ENCODE results near the gene ERC1. TPM values are rescaled to one million over a fixed set of nuclear protein-coding genes. Genes with fewer than 3 reads are reported as not detected.

ERC1 gene
- total and polyA plus RNA-seq, 2 of the 4 experiments (the other 2 are of a cell fraction), result 11.6 to 25.6 TPM

DNA sequence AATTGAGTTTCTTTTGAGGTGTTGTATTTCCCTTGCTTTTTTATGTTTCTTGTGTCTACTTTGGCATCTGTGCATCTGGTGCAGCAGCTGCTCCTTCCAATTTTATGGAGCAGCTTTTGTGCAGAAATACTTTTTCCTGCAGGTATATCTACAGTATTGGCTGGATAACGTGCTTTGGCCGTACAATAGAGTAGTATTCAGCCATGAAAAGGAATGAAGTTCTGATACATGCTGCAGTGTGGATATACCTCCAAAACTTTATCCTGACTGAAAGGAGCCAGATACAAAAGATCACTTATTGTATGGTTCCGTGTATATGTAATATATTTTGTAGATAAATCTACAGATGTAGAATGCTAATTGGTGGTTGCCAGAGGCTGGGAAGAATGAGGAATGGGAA is 74.6 kb downstream of the ERC1 start:
- WGBS, 2 experiments (ENCODE audit: extremely low coverage in 2 of 2, insufficient read length in 1 of 2), result no CpG with 5 or more reads among the region's 3 CpGs
- Histone ChIP-seq H3K79me1 (ENCODE audit: low read depth in 1 of 2, low read length in 2 of 2) (peaks cover 19 to 47% of the 10 kb centered on the region in 2 experiments; a peak in 3 of 4 replicates), H2AK9ac (replicated peaks; ENCODE audit: low read depth, low read length, poor library complexity) (no peak overlapping the region), H3K9ac (ENCODE audit: low read depth, low read length) (no peak overlapping the region), H3K27me3 (ENCODE audit: control insufficient read depth, insufficient read depth, low read length) (no peaks in the 10 kb centered on the region), H2AFZ (replicated peaks; ENCODE audit: low read length, poor library complexity) (no peak overlapping the region), H4K8ac (ENCODE audit: low read depth in 2 of 2, low read length in 2 of 2) (no peak overlapping the region), H3K4ac (ENCODE audit: low read depth, low read length) (no peak overlapping the region), H2BK15ac (ENCODE audit: low read depth, low read length) (no peak overlapping the region), H3K9me3 (ENCODE audit: control insufficient read depth, insufficient read depth, low read length) (peaks cover 12% of the 10 kb centered on the region), H3K4me3 (ENCODE audit: insufficient read depth, low read depth, low read length) (no peak overlapping the region), H2BK20ac (ENCODE audit: low read depth, low read length) (no peak overlapping the region), H3K18ac (ENCODE audit: low read depth, low read length) (no peak overlapping the region), H3K4me1 (ENCODE audit: control insufficient read depth, insufficient read depth, low read length) (peaks cover 3% of the 10 kb centered on the region; the same call in 1 of the 2 replicates), H2AK5ac (ENCODE audit: low read depth, low read length) (no peak overlapping the region), H3K36me3 (ENCODE audit: control insufficient read depth, insufficient read depth, low read length) (0 out of 2 replicates have a peak, but pooled peaks cover 3% of the 10 kb centered on the region), H4K91ac (ENCODE audit: insufficient read depth, low read depth, low read length) (no peak overlapping the region), H3K9me1 (ENCODE audit: insufficient read depth, low read length) (no peaks in the 10 kb centered on the region; the same call in 1 of the 2 replicates), H3K23ac (ENCODE audit: low read depth, low read length) (no peak overlapping the region), H3K27ac (ENCODE audit: insufficient read depth, low read length) (no peak overlapping the region), H4K5ac (ENCODE audit: low read depth, low read length) (no peak overlapping the region), H4K20me1 (ENCODE audit: insufficient read depth, low read length) (peaks cover 1% of the 10 kb centered on the region; the same call in 1 of the 2 replicates), H3K56ac (ENCODE audit: extremely low read depth, insufficient read depth, low read length) (no peak overlapping the region), H3K14ac (replicated peaks; ENCODE audit: low read depth, low read length) (no peak overlapping the region), H2BK120ac (ENCODE audit: low read depth, low read length) (no peak overlapping the region), H3K4me2 (ENCODE audit: low read depth, low read length) (no peak overlapping the region), H2BK5ac (ENCODE audit: low read depth, low read length, poor library complexity, severe bottlenecking) (no peak overlapping the region)
- dilution Hi-C loops (cut with HindIII; ENCODE audit: low sequenced_read_pairs, unreplicated experiment), result no loop called here
- no peak for TF ChIP-seq BHLHE40 (IDR thresholded peaks at IDR 0.05; ENCODE audit: low read depth, low read length)
- CTCF ChIA-PET, result no interaction called here
- in situ Hi-C loops (cut with MboI; ENCODE audit: low sequenced_read_pairs), result no loop called here
- POLR2A ChIA-PET (ENCODE audit: unreplicated experiment), result no interaction called here
- no TSS peak for BruUV-seq (replicated peaks)
- ATAC-seq (ENCODE audit: low read depth) (no peak), DNase-seq (no peak)
- intact Hi-C loops (cut with micrococcal nuclease), result no loop called here
